NT2/D1 (cell line): ENCODE measurements around the gene SMG9.

ENCODE experiments used
- DNase-seq: peaks from one replicate; pipeline ENCODE4 v3.0.0-alpha.2; 2011; ENCODE audit warnings: low read depth, low spot score
- H3K27me3 ChIP-seq: 2 replicates; pipeline ENCODE4 v1.6.0; 2011; ENCODE audit warnings: mild to moderate bottlenecking; ENCODE audit not compliant: insufficient read length, insufficient read depth
- H3K36me3 ChIP-seq: 2 replicates; pipeline ENCODE4 v1.6.1; 2011; ENCODE audit warnings: mild to moderate bottlenecking, low read length, mixed read lengths; ENCODE audit not compliant: insufficient read depth, insufficient read length
- H3K4me1 ChIP-seq: 2 replicates; pipeline ENCODE4 v1.5.1; 2011; ENCODE audit not compliant: insufficient read depth, insufficient read length
- H3K4me3 ChIP-seq: 2 replicates; pipeline ENCODE4 v1.5.1; 2011; ENCODE audit warnings: low read depth; ENCODE audit not compliant: insufficient read length
- H3K9ac ChIP-seq: 2 replicates; pipeline ENCODE4 v1.6.0; 2011; ENCODE audit warnings: low read depth; ENCODE audit not compliant: insufficient read length
- H3K9me3 ChIP-seq: 2 replicates; pipeline ENCODE4 v1.5.1; 2011; ENCODE audit warnings: mild to moderate bottlenecking, low read length; ENCODE audit not compliant: insufficient read depth
- SUZ12 ChIP-seq: IDR thresholded peaks from 2 replicates; pipeline ENCODE4 v1.6.1; 2011; ENCODE audit not compliant: insufficient read length, insufficient read depth; ENCODE audit errors: extremely low read depth
- YY1 ChIP-seq: IDR thresholded peaks from 2 replicates; pipeline ENCODE4 v1.6.1; 2011; ENCODE audit not compliant: insufficient read length, insufficient read depth
- ZNF274 ChIP-seq: IDR thresholded peaks from 2 replicates; pipeline ENCODE4 v1.6.1; 2011; ENCODE audit warnings: mild to moderate bottlenecking, low read depth, low read length

The SMG9 gene

DNA sequence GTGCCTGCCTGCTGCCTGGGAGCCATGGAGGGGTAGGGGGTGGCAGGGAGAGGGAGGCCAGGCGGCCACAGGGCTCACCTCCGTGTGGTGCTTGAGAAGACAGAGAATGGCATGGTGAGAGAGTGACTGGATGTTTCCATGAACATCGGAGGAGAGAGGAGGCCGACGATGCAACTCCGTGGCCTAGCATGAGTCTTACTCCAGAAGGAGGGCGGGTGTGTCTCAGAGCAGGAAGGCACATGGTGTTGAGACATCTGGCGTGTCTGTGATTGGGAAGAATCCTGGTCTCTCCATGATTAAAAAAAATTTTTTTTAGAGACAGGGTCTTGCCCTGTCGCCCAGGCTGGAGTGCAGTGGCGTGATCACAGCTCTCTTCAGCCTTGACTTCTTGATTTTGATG lies 33.8 kb downstream of the SMG9 start:
- Histone ChIP-seq H3K4me1 (no peaks in the 10 kb centered on the region), H3K27me3 (no peaks in the 10 kb centered on the region), H3K9me3 (no peaks in the 10 kb centered on the region), H3K4me3 (no peak overlapping the region), H3K36me3 (no peaks in the 10 kb centered on the region), H3K9ac (no peak overlapping the region)
- TF ChIP-seq ZNF274: no peak
- no peak for TF ChIP-seq YY1
- no peak for DNase-seq

DNA sequence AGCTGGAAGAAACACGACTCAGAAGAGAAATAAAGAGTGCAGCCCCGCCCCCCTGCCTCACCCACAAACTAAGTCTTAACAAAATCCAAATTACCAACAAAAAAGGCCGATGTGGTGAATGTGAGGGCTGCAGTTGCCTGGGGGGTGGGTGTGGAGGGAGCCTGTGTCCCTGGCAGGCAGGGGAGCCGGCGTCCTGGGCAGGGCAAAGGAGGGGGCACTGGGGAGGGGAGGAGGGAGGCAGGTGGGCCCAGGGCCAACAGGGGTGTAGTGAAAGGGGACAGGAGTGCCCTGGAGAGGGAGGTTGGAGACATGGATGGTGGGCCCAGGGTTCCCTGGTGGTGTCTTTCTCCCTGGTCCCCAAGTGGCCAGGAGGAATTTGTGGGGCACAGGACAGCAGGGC lies 34.8 kb downstream of the SMG9 start:
- H3K27me3 ChIP-seq: no peaks in the 10 kb centered on the region
- no peak for TF ChIP-seq YY1
- TF ChIP-seq SUZ12: no peak
- no peak for TF ChIP-seq ZNF274
- no peak for DNase-seq
- H3K9ac ChIP-seq: no peak overlapping the region
- no peak overlapping the region for H3K4me3 ChIP-seq
- no peaks in the 10 kb centered on the region for H3K9me3 ChIP-seq
- no peaks in the 10 kb centered on the region for H3K4me1 ChIP-seq
- no peaks in the 10 kb centered on the region for H3K36me3 ChIP-seq

- no peak for TF ChIP-seq YY1
- no peak for TF ChIP-seq ZNF274
- TF ChIP-seq SUZ12: no peak
- Histone ChIP-seq H3K27me3 (no peaks in the 10 kb centered on the region), H3K36me3 (no peaks in the 10 kb centered on the region), H3K9me3 (no peaks in the 10 kb centered on the region), H3K4me1 (no peaks in the 10 kb centered on the region), H3K4me3 (no peak overlapping the region), H3K9ac (no peak overlapping the region)
- no peak for DNase-seq
These were observed 35.3 kb downstream of the SMG9 start for GRCh38 chr19:43719378-43719868.

DNA sequence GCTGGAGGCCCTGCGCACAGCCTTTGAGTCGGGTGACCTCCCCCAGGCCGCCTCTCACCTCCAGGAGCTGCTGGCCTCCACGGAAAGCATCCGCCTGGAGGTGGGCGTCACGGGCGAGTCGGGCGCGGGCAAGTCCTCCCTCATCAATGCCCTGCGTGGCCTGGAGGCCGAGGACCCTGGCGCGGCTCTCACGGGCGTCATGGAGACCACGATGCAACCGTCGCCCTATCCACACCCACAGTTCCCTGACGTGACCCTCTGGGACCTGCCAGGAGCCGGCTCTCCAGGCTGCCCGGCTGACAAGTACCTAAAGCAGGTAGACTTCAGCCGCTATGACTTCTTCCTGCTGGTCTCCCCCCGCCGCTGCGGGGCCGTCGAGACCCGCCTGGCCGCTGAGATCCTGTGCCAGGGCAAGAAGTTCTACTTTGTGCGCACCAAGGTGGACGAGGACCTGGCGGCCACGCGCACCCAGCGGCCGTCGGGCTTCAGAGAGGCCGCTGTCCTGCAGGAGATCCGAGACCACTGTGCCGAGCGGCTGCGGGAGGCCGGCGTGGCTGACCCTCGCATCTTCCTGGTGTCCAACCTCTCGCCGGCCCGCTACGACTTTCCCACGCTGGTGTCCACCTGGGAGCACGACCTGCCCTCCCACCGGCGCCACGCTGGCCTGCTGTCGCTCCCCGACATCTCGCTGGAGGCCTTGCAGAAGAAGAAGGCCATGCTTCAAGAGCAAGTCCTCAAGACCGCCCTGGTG lies 36.0 kb downstream of the SMG9 start:
- Histone ChIP-seq H3K9me3 (no peaks in the 10 kb centered on the region), H3K36me3 (no peaks in the 10 kb centered on the region), H3K4me1 (no peaks in the 10 kb centered on the region), H3K9ac (no peak overlapping the region), H3K27me3 (no peaks in the 10 kb centered on the region), H3K4me3 (no peak overlapping the region)
- TF ChIP-seq SUZ12 (no peak), YY1 (no peak), ZNF274 (no peak)
- no peak for DNase-seq

GRCh38 chr19:43715776-43716175 lies 39.0 kb downstream of the SMG9 start, which contains the start of gene IRGC:
IRGC (plus strand) TSS chr19:43716076; CDS start chr19:43718559, 2,483 bp downstream.
- H3K9me3 ChIP-seq: no peaks in the 10 kb centered on the region
- H3K9ac ChIP-seq: no peak within 1 kb of the TSS
- no peak for DNase-seq
- TF ChIP-seq ZNF274: no peak
- no peak for TF ChIP-seq YY1
- no peak for TF ChIP-seq SUZ12
- no peaks in the 10 kb centered on the region for H3K4me1 ChIP-seq
- no peak within 1 kb of the TSS for H3K4me3 ChIP-seq
- H3K27me3 ChIP-seq: no peaks in the 10 kb centered on the region
- no peaks in the 10 kb centered on the region for H3K36me3 ChIP-seq

DNA sequence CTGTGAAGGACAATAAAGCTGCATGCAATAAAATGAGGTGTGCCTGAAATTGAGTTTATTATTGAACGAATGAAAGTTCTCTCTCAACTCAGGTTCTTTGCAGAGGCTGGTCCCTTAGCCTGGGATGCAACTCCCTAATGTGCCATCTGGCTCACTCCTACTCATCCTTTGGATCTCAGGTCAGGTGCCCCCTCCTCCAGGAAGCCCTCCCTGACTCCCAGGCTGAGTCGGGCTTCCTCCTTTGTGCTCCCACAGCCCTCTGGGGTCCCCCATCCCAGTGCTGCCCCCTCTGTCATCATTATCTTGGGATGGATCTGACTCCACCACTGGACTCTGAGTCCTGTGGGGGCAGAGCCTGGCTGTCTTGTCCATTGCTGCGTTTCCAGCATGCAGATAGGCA lies 41.6 kb downstream of the SMG9 start:
- TF ChIP-seq ZNF274: no peak
- TF ChIP-seq YY1: no peak
- TF ChIP-seq SUZ12: no peak
- Histone ChIP-seq H3K4me1 (no peaks in the 10 kb centered on the region), H3K9me3 (peaks cover 11% of the 10 kb centered on the region), H3K36me3 (no peaks in the 10 kb centered on the region), H3K27me3 (no peaks in the 10 kb centered on the region), H3K9ac (no peak overlapping the region), H3K4me3 (no peak overlapping the region)
- DNase-seq: no peak

GRCh38 chr19:43711751-43712355 lies 42.9 kb downstream of the SMG9 start:
- no peak for TF ChIP-seq SUZ12
- H3K27me3 ChIP-seq: no peaks in the 10 kb centered on the region
- no peak for DNase-seq
- H3K9ac ChIP-seq: no peak overlapping the region
- no peaks in the 10 kb centered on the region for H3K4me1 ChIP-seq
- no peaks in the 10 kb centered on the region for H3K36me3 ChIP-seq
- H3K4me3 ChIP-seq: no peak overlapping the region
- H3K9me3 ChIP-seq: peaks cover 14% of the 10 kb centered on the region
